Measurements from ENCODE around the gene PELI2.

DNA sequence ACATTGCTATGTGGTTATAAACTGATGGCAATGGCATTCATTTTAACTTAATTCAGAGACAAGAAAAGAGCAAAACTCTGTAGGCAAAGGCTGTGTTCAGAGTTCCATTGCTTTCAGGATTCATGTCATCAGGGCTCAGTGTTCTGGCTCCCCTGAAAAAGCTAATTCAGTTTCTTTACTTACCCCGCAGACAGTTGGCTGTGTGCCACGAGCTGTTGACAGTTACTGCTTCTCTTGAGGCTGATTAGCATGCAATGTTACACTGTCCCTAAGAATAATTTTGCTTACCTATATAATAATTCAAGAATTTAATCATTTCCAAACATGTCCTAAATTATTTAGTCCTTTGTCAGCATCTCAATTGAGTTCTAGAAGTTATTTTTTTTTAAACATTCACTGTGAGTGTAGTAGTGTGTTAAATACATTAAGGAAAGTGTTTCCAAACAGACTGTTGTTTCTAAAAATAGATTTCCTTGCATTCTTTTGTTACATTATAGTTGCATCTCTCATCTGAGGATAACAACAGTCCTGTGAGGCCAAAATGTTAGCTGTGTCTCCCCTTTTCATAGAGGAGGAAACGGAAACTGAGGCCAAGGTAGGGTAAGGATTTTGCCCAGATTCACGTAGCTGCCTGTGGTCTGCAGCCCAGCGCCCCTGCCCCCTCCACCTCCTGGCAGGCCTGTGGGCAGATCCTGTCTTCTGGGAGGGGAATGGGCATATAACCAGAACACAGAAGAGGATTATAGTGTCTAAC lies 98.6 kb downstream of the PELI2 start:
- TF ChIP-seq, protein P1, sequence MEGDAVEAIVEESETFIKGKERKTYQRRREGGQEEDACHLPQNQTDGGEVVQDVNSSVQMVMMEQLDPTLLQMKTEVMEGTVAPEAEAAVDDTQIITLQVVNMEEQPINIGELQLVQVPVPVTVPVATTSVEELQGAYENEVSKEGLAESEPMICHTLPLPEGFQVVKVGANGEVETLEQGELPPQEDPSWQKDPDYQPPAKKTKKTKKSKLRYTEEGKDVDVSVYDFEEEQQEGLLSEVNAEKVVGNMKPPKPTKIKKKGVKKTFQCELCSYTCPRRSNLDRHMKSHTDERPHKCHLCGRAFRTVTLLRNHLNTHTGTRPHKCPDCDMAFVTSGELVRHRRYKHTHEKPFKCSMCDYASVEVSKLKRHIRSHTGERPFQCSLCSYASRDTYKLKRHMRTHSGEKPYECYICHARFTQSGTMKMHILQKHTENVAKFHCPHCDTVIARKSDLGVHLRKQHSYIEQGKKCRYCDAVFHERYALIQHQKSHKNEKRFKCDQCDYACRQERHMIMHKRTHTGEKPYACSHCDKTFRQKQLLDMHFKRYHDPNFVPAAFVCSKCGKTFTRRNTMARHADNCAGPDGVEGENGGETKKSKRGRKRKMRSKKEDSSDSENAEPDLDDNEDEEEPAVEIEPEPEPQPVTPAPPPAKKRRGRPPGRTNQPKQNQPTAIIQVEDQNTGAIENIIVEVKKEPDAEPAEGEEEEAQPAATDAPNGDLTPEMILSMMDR (IDR thresholded peaks at IDR 0.05; ENCODE audit: low read length) = no peak
- no peak for TF ChIP-seq EZH2 (IDR thresholded peaks at IDR 0.05; ENCODE audit: borderline replicate concordance, low read length)

Data from OCI-LY1 (cell line).